PC-9 (cell line): Measurements from ENCODE around the gene POU4F3.

ENCODE experiments used
- EZH2 ChIP-seq: fragments of 200-600 bp; sonication (generic); IDR thresholded peaks from 2 replicates; pipeline ENCODE4 v1.8.0; 2017; ENCODE audit warnings: antibody characterized with exemption, low read depth
- TF ChIP-seq, protein P1 (sequence below): fragments of 200-600 bp; sonication (generic); conservative IDR thresholded peaks from 2 replicates; pipeline ENCODE4 v1.6.1; 2017; ENCODE audit warnings: mixed run types, antibody characterized with exemption, mild to moderate bottlenecking, moderate library complexity

DNA sequence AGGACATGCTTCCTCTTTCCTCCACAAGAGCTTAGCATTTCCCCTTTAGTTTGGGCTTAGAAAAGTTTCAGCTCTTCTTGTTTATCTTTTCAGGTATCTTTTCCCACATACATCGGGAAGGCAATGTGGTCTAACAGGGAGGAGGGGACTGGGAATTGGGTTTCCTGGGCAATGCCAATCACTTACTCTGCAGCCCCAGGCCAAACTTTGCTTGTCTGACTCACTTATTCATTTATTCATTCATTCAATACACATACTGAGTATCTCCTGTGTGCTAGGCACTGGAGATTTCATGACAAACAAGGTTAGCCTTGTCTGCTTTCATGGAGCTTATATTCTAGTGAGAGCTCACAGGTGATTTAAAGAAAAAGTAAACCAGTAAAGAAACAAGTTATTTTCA, 10.7 kb upstream of the POU4F3 start:
- TF ChIP-seq EZH2, result no peak
- TF ChIP-seq, protein P1, sequence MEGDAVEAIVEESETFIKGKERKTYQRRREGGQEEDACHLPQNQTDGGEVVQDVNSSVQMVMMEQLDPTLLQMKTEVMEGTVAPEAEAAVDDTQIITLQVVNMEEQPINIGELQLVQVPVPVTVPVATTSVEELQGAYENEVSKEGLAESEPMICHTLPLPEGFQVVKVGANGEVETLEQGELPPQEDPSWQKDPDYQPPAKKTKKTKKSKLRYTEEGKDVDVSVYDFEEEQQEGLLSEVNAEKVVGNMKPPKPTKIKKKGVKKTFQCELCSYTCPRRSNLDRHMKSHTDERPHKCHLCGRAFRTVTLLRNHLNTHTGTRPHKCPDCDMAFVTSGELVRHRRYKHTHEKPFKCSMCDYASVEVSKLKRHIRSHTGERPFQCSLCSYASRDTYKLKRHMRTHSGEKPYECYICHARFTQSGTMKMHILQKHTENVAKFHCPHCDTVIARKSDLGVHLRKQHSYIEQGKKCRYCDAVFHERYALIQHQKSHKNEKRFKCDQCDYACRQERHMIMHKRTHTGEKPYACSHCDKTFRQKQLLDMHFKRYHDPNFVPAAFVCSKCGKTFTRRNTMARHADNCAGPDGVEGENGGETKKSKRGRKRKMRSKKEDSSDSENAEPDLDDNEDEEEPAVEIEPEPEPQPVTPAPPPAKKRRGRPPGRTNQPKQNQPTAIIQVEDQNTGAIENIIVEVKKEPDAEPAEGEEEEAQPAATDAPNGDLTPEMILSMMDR, result no peak
